Measurements from ENCODE around the gene ECI1.
A peak's percentile ranks its signal among the peaks of the same experiment; 100 is the strongest.

The ECI1 gene

GRCh38 chr16:2232094-2232990, 19.0 kb downstream of the ECI1 start:
- Histone ChIP-seq H3K4me1 (ENCODE audit: insufficient read depth, low read length) (no peaks in the 10 kb centered on the region), H3K9me3 (ENCODE audit: low read length) (no peaks in the 10 kb centered on the region), H2AFZ (ENCODE audit: low read depth, low read length) (no peak overlapping the region), H3K4me3 (ENCODE audit: low read length) (no peak overlapping the region), H3K27me3 (ENCODE audit: insufficient read depth, low read length) (no peaks in the 10 kb centered on the region), H3K36me3 (ENCODE audit: insufficient read depth, low read length) (peaks cover 76% of the 10 kb centered on the region)

- Histone ChIP-seq H3K4me1 (ENCODE audit: insufficient read depth, low read length) (no peaks in the 10 kb centered on the region), H2AFZ (ENCODE audit: low read depth, low read length) (no peak overlapping the region), H3K9me3 (ENCODE audit: low read length) (no peaks in the 10 kb centered on the region), H3K4me3 (ENCODE audit: low read length) (no peak overlapping the region), H3K27me3 (ENCODE audit: insufficient read depth, low read length) (no peaks in the 10 kb centered on the region), H3K36me3 (ENCODE audit: insufficient read depth, low read length) (peaks cover 85% of the 10 kb centered on the region)
Observed at GRCh38 chr16:2231016-2231931, 20.1 kb downstream of the ECI1 start.

DNA sequence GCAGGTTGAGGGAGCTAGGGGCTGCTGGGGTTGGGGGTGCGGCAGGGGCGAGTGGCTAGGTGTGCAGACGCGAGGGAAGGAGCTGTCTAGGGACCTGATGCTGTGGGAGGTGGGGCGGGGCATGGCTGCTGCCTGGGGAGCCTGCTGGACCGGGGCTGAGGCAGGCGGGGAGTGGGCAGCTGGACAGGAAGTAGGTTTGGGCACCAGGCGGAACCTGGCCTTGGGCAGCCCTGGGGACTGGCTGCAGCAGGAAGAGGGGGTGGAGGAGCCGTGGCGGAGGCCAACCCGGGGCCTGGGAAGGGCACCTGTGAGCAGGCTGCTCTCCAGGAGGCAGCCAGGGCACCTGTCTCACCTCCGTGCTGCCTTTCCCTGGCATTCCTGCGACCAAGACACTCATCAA, 21.0 kb downstream of the ECI1 start:
- Histone ChIP-seq H3K4me3 (ENCODE audit: low read length) (no peak overlapping the region), H3K9me3 (ENCODE audit: low read length) (no peaks in the 10 kb centered on the region), H2AFZ (ENCODE audit: low read depth, low read length) (no peak overlapping the region), H3K27me3 (ENCODE audit: insufficient read depth, low read length) (no peaks in the 10 kb centered on the region), H3K4me1 (ENCODE audit: insufficient read depth, low read length) (no peaks in the 10 kb centered on the region), H3K36me3 (ENCODE audit: insufficient read depth, low read length) (peaks cover 82% of the 10 kb centered on the region)

DNA sequence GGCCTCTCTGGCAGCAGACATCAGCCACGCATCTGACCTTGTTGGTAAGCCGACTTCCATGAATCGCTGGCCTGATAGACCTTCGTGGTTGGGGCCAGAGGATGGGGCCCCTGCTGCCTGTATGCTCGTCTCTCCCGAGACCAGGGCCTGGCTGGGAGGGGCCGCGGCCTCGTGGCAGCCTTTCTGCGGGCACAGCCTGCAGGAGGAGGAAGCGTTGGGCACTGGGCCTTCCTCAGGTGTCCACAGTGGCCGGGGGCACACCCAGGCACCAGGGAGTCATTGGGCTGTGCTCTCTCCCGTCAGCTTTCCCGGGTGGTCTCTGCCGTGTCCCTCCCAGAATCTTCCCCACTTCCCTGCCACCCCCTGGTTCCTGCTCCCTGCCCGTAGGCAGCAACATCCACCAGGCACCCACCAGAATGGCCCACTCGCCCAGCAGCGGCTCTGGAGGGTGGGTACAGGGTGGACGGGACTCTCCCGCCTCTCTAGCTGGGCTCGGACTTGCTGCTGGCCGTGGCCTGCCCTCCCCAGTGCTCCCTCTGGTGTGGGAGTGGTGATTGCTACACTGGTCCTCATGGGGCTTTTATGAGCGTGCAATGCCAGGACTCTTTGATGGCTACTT, 21.6 kb downstream of the ECI1 start:
- H3K4me3 ChIP-seq (ENCODE audit: low read length), result no peak overlapping the region
- no peaks in the 10 kb centered on the region for H3K9me3 ChIP-seq (ENCODE audit: low read length)
- no peaks in the 10 kb centered on the region for H3K27me3 ChIP-seq (ENCODE audit: insufficient read depth, low read length)
- H3K36me3 ChIP-seq (ENCODE audit: insufficient read depth, low read length), result peaks cover 77% of the 10 kb centered on the region
- no peak overlapping the region for H2AFZ ChIP-seq (ENCODE audit: low read depth, low read length)
- H3K4me1 ChIP-seq (ENCODE audit: insufficient read depth, low read length), result peaks cover 4% of the 10 kb centered on the region

- Histone ChIP-seq H2AFZ (ENCODE audit: low read depth, low read length) (no peak overlapping the region), H3K36me3 (ENCODE audit: insufficient read depth, low read length) (peaks cover 70% of the 10 kb centered on the region), H3K27me3 (ENCODE audit: insufficient read depth, low read length) (no peaks in the 10 kb centered on the region)
Observed at GRCh38 chr16:2229091-2229490, 22.3 kb downstream of the ECI1 start.

DNA sequence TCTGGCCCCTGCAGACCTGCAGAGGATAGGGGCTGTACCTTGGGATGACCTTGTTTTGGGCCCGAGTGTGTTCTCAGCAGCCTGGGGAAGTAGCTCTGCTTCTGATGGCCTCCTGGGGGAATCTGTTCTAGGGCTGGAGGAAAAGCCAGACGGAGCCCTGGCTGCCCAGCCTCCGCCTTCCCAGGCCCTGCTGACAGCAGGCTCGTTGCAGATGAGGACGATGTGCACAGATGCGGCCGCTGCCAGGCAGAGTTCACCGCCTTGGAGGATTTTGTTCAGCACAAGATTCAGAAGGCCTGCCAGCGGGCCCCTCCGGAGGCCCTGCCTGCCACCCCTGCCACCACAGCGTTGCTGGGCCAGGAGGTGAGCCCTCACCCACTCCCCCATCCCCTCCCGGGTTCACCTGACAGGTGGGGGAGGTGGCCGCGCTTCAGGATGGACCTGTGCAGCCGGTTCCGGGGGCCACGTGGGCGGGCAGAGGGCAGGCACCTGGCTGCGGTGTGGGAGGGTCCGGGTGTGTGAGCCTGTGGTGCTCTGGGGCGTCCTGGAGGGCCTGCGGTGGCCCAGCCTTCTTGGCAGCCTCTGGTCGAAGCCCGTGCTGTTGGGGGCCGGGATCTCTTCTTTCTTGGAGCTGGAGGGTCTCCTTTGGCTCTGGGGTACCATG, 23.1 kb downstream of the ECI1 start:
- Histone ChIP-seq H3K36me3 (ENCODE audit: insufficient read depth, low read length) (peaks cover 62% of the 10 kb centered on the region), H3K9me3 (ENCODE audit: low read length) (no peaks in the 10 kb centered on the region), H3K4me3 (ENCODE audit: low read length) (no peak overlapping the region), H3K4me1 (ENCODE audit: insufficient read depth, low read length) (peaks cover 12% of the 10 kb centered on the region), H3K27me3 (ENCODE audit: insufficient read depth, low read length) (no peaks in the 10 kb centered on the region), H2AFZ (ENCODE audit: low read depth, low read length) (no peak overlapping the region)

More at GRCh38 chr16:2229091-2229490, 22.3 kb downstream of the ECI1 start:
- no peak overlapping the region for H3K4me3 ChIP-seq (ENCODE audit: low read length)
- peaks cover 11% of the 10 kb centered on the region for H3K4me1 ChIP-seq (ENCODE audit: insufficient read depth, low read length)
- H3K9me3 ChIP-seq (ENCODE audit: low read length), result no peaks in the 10 kb centered on the region

DNA sequence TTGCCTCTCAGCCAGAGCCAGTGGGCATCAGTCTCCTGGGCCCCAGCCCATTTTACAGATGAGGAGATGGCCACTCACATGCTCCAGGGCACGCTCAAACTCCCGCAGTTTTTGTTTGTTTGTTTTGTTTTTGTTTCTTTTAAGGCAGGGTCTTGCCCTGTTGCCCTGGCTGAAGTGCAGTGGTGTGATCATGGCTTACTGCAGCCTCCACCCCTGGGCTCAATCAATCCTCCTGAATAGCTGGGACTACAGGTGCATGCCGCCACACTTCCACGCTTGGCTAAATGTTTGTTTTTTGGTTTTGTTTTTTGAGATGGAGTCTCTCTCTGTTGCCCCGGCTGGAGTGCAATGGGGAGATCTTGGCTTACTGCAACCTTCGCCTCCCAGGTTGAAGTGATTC, 24.5 kb downstream of the ECI1 start:
- H3K4me3 ChIP-seq (ENCODE audit: low read length), result no peak overlapping the region
- peaks cover 50% of the 10 kb centered on the region for H3K36me3 ChIP-seq (ENCODE audit: insufficient read depth, low read length)
- no peaks in the 10 kb centered on the region for H3K27me3 ChIP-seq (ENCODE audit: insufficient read depth, low read length)
- no peak overlapping the region for H2AFZ ChIP-seq (ENCODE audit: low read depth, low read length)
- H3K4me1 ChIP-seq (ENCODE audit: insufficient read depth, low read length), result peaks cover 12% of the 10 kb centered on the region
- no peaks in the 10 kb centered on the region for H3K9me3 ChIP-seq (ENCODE audit: low read length)

DNA sequence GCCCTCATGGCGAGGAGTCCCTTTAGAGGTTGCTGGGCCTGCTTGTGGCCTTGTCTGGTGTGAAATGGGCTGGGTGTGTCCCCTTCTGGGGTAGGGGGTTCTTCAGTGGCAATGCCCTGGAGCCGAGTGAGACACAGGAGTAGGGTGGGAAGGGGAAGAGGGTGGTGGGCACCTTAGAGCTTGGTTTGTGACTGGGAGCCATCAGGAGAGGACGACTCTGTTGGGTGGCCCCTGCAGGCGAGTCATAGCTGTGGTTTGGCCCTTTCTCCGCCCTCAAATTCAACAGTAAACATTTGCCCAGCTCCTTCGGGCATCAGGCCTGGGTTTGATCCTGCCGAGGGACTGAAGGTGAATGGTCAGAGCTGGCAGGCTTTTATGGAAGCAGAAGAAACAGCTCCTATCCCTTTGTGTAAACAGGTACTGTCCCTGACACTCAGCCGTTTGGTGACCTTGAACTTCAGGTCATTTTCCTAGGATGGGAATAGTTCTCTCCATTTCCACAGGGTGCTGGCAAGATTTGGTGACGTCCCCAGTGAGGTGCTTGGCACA, 25.1 kb downstream of the ECI1 start:
- H2AFZ ChIP-seq (ENCODE audit: low read depth, low read length), result no peak overlapping the region
- H3K4me3 ChIP-seq (ENCODE audit: low read length), result no peak overlapping the region
- no peaks in the 10 kb centered on the region for H3K27me3 ChIP-seq (ENCODE audit: insufficient read depth, low read length)
- H3K36me3 ChIP-seq (ENCODE audit: insufficient read depth, low read length), result peaks cover 44% of the 10 kb centered on the region
- peaks cover 12% of the 10 kb centered on the region for H3K4me1 ChIP-seq (ENCODE audit: insufficient read depth, low read length)
- no peaks in the 10 kb centered on the region for H3K9me3 ChIP-seq (ENCODE audit: low read length)

- Histone ChIP-seq H3K36me3 (ENCODE audit: insufficient read depth, low read length) (peaks cover 23% of the 10 kb centered on the region), H3K27me3 (ENCODE audit: insufficient read depth, low read length) (no peaks in the 10 kb centered on the region), H3K4me1 (ENCODE audit: insufficient read depth, low read length) (peaks cover 12% of the 10 kb centered on the region), H2AFZ (ENCODE audit: low read depth, low read length) (peak overlapping the region; percentile 38), H3K9me3 (ENCODE audit: low read length) (no peaks in the 10 kb centered on the region), H3K4me3 (ENCODE audit: low read length) (peak overlapping the region; percentile 86)
Observed at GRCh38 chr16:2223942-2224486, 27.4 kb downstream of the ECI1 start.

DNA sequence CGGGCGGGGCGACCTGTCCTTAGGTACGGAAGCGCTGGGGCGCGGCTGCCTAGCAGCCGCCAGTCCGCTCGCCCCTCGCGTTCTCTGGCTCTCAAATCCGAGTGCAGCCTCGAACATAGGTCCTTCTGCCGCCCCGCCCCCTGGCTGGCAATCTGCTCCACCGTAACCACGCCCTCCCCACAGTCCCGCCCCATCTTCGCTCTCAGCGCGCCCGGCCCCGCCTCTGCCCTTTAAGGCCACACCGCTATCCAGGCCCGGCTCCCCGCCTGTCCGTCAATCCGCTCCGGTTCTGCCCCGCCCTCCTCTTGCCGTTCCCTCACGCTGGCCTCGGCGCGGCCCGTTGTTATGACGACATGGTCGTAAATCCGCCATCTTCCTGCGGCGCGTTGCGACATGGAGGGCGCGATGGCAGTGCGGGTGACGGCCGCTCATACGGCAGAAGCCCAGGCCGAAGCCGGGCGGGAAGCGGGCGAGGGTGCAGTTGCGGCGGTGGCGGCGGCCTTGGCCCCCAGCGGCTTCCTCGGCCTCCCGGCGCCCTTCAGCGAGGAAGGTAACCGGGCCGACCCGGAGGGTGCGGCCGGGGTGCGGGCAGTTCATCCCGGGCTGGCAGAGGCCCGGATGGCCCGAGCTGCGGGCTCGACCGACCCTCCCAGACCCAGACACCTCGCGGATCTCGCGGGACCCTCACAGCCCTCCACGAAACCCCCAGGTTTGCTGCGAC, 28.0 kb downstream of the ECI1 start, which contains the start of gene E4F1:
Gene E4F1 (plus strand): TSS at position 371 of the 721 bp plus-strand sequence. CDS start 23 bp downstream, at position 394.
- Histone ChIP-seq H3K4me3 (ENCODE audit: low read length) (peak within 1 kb of the TSS; percentile 86), H3K9me3 (ENCODE audit: low read length) (no peaks in the 10 kb centered on the region), H3K4me1 (ENCODE audit: insufficient read depth, low read length) (peaks cover 12% of the 10 kb centered on the region), H3K36me3 (ENCODE audit: insufficient read depth, low read length) (peaks cover 16% of the 10 kb centered on the region), H2AFZ (ENCODE audit: low read depth, low read length) (peak within 1 kb of the TSS; percentile 38), H3K27me3 (ENCODE audit: insufficient read depth, low read length) (no peaks in the 10 kb centered on the region)

- Histone ChIP-seq H3K9me3 (ENCODE audit: low read length) (no peaks in the 10 kb centered on the region), H3K4me3 (ENCODE audit: low read length) (no peak overlapping the region), H3K27me3 (ENCODE audit: insufficient read depth, low read length) (no peaks in the 10 kb centered on the region), H2AFZ (ENCODE audit: low read depth, low read length) (no peak overlapping the region), H3K4me1 (ENCODE audit: insufficient read depth, low read length) (peaks cover 16% of the 10 kb centered on the region), H3K36me3 (ENCODE audit: insufficient read depth, low read length) (peaks cover 14% of the 10 kb centered on the region)
Observed at GRCh38 chr16:2216330-2216729, 35.1 kb downstream of the ECI1 start.

DNA sequence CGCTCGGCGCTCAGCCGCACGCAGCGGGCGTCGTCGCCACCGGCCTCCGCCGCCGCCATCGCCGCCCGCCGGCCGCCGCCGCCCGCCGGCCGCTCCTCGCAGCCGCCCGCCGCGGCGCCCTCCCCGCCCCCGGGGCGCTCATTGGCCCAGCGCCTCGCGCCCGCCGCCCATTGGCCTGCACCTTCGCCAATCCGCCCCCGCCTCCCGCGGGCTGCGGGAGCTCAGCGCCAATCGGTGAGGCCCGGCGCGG, 36.7 kb downstream of the ECI1 start, which contains the start of gene PGP:
Gene PGP (minus strand): TSS at position 122 of the 250 bp plus-strand sequence. CDS start 63 bp downstream, at position 59.
- peak within 1 kb of the TSS; percentile 96 for H3K4me3 ChIP-seq (ENCODE audit: low read length)
- H3K36me3 ChIP-seq (ENCODE audit: insufficient read depth, low read length), result peaks cover 21% of the 10 kb centered on the region
- H2AFZ ChIP-seq (ENCODE audit: low read depth, low read length), result peak within 1 kb of the TSS; percentile 50
- no peaks in the 10 kb centered on the region for H3K9me3 ChIP-seq (ENCODE audit: low read length)
- H3K27me3 ChIP-seq (ENCODE audit: insufficient read depth, low read length), result no peaks in the 10 kb centered on the region
- H3K4me1 ChIP-seq (ENCODE audit: insufficient read depth, low read length), result peaks cover 16% of the 10 kb centered on the region

All from neuron (in vitro differentiated cells).